Colon (tissue), 2 donors: ENCODE measurements around the gene USP24.
"Not testable (repeated sequence)": the region's sequence is repeated elsewhere in the genome, so short reads cannot be mapped to it uniquely, and the experiment has no call there.

Source experiments
- FAIRE-seq: peaks from 2 replicates; lab custom pipeline; 2012; peaks lifted over from hg19 to GRCh38; lab: Jason Lieb, UNC
- donor health status: control.
- donor health status: control.

Gene USP24

DNA sequence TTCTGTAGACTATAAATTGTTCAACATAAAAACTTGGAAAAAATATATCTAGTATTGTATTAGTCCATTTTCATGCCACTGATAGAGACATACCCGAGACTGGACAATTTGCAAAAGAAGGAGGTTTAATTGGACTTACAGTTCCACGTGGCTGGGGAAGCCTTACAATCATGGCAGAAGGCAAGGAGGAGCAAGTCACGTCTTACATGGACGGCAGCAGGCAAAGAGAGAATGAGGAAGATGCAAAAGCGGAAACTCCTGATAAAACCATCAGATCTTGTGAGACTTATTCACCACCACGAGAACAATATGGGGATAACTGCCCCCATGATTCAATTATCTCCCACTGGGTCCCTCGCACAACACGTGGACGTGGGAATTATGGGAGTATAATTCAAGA, 15.4 kb downstream of the USP24 start:
- not testable (repeated sequence) for FAIRE-seq

DNA sequence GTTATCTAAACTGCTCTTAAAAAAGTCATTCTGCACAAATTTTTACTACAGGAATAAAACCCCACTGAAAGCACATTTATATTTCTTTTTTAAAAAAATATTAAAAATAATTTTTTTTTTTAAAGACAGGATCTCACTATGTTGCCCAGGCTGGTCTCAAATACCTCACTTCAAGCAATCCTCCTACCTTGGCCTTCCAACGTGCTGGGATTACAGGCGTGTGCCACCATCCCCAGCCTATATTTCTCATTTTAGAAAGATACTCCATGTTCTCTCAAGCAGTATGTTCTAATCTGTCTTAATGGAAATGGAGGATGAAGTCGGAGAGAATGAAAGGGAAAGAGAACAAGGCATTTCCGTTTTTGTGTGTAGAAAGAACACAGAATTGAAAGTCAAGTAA, 17.1 kb downstream of the USP24 start:
- no peak for FAIRE-seq

DNA sequence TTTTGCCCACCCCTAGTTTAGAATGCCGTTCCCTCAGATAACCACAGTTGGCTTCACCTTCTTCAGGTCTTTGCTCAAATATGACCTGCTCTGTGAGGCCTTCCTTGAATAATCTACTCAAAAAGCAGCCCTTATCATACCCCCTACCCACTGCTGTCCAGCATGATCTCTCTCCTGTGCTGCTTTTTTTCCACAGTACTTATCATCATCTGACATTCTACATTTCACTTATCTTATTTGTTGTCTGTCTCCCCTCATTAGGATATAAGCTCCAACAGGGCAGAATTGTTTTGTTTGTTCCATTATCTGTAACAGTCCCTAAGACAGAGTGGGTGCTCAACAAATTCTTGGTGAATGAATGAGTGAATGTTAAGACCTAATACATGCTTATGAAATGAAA, 18.1 kb downstream of the USP24 start:
- no peak for FAIRE-seq

DNA sequence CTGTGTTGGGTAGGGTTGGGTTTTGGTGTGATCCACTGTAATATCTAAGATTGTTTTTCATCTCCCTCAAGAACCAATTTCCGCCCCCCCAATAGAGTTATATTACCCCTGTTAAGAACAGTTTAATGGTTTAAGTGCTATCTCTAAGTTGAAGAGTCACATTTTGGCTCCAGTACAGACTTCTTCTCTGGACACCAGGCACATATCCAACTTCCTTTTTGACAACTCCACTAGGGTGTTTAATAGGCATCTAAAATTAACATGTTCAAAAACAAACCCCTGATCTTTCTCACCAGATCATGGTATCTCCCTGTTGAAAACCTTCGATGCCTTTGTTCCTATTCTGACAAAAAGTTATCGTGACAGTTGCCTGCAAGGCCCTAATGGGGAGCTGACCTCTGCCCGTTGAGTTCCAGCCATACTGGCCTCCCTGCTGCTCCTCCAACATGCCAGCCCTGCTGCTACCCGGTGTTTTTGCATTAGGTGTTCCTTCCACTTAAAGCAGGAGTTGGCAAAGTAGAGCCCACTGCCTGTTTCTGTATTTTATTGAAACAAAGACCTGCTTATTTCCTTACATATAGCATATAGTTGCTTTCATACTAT, 18.6 kb downstream of the USP24 start:
- no peak for FAIRE-seq

DNA sequence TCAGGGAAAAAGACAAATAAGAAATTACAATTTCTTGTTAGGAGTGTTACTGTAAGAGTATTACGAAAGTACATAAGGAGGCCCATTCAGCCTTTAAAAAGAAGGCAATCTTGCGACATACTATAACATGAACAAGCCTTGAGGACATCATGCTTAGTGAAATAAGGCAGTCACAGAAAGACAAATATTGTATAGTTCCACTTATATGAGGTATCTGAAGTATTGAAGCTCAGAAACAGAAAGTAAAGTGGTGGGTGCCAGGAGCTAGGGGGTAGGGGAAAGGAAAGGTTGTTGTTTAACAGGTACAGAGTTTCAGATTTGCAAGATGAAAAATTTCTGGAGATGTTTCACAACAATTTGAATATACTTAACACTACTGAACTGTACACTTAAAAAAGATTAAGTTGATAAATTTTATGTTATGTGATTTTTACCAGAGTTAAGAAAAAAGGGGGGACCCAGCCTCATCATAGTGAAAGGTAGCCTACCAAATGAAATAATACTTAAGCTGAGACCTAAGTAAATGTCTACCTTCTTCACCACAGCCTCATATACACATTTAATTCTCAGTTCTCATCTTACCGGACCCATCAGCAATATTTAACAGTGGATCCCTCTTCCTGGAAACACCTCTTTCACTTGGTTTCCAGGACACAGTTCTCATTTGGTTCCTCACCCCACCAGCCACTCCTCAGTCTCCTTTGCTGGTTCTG, 19.5 kb downstream of the USP24 start:
- no peak for FAIRE-seq

DNA sequence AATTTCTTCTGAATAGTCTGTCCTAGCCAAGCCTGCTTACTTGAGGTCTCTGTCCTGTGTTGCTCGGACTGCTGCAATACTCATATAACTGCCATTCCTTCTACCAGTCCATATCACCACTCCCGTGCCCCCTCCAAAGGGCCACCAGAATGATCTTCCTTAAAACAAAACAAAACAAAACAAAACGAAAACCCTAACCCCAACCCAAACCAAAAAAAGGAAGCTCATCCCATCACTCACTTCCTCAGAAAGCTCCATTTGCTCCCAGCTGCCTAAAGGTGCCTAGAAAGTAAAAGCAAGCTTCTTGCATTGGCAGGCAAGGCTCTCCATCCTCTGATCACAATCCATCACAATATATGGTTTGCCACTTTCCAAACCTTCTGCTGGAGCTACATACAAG, 20.3 kb downstream of the USP24 start:
- no peak for FAIRE-seq

DNA sequence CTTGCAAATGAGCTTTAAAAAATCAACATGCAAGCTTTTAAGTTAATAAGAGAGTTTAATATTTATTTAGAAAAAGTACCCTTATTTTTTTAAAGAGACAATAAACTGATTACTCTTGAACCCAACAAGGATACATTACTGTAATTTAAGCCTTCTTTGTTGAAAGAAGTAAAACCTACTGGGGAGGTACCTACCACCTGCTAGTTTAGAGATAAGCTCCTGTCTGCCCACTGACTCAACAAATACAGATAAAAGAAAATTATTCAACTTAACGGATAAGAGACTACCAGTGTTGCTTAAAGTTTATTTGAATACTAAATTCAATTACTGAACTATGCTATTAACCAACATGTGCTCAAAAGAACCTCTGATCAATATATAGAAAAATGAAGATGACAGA, 23.1 kb downstream of the USP24 start:
- no peak for FAIRE-seq

DNA sequence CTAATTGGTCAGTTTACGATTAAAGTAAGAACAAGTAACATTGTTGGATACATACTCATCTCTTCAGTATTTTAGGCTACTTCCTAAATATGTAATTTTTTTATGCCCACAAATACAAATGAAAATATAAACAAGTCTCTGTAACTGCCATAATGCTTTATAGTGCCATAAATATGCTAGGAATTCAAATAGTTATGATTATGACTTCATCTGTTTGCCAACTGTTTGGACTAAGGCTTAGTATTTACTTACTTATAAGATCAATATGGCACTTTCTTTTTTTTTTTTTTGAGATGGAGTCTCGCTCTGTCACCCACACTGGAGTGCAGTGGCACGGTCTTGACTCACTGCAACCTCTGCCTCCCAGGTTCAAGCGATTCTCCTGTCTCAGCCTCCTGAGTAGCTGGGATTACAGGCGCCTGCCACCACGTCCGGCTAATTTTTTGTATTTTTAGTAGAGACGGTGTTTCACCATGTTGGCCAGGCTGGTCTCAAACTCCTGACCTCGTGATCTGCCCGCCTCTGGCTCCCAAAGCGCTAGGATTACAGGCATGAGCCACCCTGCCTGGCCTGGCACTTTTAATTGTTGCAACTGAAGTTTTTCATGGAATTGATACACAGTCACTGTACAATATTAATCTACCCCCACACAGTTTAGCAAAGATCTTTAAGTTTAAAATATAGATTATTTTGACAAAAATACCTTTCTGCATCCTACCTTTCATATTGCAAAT, 23.8 kb downstream of the USP24 start:
- FAIRE-seq, result not testable (repeated sequence)

DNA sequence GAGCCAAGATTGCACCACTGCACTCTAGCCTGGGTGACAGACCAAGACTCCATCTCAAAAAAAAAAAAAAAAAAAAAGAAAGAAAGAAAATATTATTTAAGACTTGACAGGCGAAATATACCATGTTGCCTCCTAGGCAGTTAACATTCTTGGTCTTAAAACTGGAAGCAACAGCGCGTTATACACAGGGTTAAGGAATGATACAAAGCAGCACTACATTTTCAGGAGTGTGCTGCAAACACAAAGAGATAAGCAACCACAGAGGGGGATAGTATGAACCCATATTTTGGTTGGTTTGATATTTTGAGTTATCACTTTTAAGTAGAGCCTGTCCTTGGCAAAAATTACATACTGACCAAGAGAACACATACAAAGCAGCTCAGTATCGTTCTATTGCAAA, 25.1 kb downstream of the USP24 start:
- no peak for FAIRE-seq

DNA sequence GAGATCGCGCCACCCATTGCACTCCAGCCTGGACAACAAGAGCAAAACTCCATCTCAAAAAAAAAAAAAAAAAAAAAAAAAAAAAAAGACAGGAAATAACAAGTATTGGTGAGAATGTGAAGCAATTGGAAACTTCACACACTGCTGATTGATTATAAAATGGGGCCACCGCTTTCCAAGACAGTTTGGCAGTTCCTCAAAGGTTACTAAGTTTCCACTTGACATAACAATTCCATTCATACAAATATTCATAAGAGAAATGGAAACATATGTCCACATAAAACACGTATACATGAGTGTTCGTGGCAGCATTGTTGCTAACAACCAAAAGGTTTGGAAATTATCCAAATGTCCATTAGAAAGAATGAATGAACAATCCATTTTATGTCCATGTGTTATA, 26.3 kb downstream of the USP24 start:
- FAIRE-seq, result no peak

DNA sequence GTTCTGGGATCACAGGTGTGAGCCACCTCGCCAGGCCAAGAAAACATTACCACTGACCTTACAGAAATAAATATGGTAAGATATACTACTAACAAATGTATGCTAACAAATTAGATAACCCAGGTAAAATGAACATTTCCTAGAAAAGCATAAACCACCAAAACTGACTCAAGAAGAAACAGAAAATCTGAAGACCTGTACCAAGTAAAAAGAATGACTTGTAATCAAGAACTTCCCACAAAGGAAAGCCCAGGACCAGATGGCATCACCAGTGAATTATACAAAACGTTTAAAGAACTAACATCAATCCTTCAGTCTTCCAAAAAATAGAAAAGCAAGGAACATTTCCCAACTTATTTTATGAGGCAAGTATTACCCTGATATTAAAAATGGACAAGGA, 29.3 kb downstream of the USP24 start:
- FAIRE-seq, result peak; percentile 28

DNA sequence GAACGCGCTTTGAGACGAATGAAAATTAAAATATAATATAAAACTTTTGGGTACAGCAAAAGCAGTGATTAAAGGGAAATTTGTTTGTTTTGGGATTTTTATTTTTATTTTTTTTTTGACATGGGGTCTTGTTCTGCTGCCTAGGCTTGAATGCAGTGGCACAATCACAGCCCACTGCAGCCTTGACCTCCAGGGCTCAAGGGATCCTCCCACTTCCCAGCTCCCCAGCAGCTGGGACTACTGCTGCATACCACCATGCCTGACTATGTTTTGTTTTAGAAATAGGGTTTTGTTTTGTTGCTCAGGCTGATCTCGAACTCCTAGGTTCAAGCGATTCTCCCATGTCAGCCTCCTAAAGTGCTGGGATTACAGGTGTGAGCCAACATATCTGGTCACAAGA, 30.3 kb downstream of the USP24 start:
- no peak for FAIRE-seq

DNA sequence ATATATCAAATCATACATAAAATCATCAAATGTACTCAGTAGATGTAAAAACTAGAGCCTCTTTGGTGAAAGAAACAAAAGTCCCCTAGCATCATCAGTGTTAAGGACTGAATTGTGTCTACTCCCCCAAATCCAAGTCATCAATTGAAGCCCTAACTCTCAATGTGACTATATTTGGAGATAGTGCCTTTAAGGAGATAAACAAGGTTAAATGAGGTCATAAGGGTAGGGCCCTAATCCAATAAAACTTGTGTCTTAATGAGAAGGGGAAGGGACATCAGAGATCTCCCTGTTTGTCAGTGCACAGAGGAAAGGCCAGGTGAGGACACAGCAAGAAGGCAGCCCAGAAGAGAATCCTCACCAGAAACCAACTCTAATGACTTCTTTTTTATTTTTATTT, 33.5 kb downstream of the USP24 start:
- no peak for FAIRE-seq

DNA sequence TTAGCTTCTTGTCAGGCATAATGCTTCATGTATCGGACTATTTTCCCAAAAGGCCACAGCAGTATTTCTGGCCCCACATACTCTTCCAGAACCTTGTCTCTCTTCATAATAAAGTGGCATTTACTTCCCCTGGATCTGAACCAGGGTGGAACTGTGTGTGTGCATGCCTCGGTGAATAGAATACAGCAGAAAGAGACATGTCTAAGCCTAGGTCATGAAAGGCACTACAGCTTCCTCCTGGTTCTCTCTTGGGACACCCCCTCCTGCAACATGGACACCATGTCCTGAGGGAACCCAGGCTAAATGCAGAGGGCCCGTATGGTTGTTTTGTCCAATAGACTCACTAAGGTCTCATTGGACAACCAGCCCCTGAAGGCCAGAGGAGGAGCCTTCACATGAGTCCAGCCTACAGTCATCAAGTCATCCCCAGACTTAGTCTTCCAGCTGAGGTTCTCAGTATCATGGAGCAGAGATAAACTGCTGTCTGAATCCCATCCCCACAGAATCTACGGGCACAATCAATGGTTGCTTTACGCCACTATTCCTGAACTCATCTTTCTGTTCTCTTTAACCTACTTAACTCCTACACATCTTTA, 35.0 kb downstream of the USP24 start:
- no peak for FAIRE-seq

DNA sequence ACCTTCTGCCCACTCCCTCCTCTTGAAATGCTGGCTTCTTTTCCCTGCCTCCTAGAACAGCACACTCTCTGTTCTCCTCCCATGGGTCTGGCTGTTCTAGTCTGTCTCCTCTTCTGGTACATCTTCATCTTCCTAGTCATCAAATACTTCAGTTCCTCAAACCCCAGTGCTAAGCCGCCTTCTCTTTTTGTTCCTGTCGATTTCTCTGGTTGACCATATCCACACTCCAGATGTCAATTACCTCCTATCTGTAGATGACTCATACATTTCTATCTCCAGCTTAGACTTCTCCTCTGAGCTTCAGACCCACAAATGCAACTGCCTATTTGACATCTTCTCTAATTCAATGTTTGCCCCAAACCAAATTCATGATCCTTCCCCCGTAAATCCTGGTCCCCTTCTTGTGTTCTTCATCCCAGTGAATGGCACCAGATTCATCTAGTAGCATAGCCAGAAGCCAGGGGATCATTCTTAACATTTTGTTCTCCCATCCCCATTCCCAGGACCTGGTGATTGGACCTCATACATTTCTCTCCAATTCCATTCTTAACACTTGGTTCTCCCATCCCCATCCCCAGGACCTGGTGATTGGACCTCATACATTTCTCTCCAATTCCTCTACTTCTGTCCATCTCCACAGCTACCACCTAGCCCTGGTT, 35.9 kb downstream of the USP24 start:
- FAIRE-seq, result no peak

DNA sequence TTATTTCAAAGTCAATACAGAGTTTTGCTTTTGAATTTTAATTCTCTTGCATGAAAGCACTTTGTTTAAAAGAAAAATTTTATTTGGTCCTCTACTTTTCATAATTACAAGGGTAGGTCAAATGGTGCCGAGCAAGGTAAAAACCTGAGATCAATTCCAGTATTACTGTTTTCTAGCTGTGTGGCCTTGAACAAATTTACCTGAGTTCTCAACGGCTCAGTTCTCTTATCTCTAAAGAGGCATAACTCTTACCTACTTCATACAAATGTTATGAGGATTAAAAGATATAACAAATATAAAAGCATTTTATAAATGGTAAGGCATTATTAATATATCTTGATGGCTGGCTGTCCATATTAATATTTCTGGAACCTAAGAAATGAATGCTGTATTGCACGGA, 42.5 kb downstream of the USP24 start:
- FAIRE-seq, result no peak

DNA sequence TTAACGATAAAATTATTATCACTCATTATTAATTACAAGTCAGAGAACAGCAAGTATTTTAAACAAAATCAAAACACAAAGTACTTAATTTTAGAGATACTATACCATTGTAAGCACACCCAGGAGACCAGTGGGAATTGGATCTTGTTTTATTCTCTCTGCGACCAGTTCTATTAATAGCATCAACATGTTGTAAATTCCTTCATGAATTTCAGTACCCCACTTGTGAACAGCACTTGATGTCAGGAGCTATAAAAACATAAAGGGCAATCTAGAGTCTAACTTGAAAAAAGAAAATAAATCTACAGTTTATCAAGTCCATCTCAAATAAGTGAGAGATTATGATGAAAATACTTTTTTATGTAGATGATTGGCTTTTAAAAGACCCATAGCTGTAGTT, 42.9 kb downstream of the USP24 start:
- no peak for FAIRE-seq

DNA sequence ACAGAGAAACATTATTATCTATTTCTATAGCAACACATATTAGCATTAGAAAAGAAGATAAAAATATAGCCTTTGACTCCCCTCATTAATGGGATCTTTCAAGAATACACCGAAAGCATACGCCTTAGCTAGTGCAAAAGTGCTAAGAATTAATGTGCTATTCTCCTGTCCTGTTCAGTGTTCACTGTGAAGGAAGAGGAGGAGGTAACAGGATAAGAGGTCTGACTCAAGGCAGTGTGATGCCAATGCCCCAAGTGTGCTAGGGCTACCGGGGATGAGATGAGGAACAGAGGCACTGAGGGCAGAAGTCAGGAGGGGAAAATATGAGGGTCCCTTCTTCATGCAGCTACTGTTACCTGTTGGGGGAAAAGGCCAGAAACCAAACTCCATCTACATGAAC, 43.5 kb downstream of the USP24 start:
- no peak for FAIRE-seq

DNA sequence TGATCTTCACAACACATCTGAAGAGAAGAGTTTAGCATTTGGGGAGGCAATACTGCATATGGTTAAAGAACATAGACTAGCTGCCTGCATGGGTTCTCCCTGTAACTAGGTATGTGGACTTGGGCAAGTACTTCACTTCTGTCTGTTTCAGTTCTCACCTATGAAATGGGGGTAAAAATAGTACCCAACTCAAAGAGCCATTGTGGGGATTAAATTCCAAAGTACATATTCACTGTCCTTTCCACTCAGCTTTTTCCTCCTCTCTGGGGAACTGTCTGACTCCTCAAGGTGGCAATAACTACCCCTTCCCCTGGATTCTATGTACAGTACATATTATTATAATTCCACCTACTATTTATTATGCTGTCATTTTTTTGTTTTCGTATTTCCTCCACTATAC, 44.7 kb downstream of the USP24 start:
- FAIRE-seq, result no peak

DNA sequence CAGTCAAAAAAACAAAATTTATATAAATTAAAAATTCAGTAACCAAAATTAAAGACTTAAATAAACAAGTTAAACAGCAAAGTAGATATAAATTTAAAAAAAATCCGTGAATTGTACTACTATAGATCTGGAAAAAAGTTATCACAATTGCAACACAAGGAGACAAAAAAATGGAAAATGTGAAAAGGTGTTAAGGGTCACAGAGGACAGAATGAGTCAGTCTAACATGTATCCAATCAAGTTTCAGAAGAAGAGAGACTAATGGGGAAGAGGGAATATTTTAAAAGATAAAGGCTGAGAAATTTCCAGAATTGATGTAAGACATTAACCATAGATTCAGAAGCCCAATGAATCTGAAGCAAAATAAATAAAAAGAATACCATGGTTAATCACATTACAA, 46.0 kb downstream of the USP24 start:
- no peak for FAIRE-seq

DNA sequence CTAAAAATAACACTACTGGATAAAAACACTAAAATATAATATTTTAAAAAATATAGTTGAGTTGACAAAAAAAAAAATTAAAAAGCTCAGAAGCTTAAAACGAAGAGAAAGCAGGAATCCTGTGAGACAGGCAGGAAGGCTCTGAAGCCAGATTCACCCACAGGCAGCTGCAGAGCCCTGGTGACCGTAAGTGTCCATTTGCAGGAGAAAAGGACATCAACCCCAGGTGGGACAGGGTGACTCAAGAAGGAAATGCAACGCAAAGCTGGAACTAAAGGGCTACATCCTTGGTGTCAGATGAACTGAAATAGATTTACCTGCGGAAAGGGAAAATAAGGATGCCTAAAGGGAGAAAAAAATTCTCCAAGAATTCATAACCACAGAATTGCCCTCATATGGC, 46.8 kb downstream of the USP24 start:
- FAIRE-seq, result no peak

DNA sequence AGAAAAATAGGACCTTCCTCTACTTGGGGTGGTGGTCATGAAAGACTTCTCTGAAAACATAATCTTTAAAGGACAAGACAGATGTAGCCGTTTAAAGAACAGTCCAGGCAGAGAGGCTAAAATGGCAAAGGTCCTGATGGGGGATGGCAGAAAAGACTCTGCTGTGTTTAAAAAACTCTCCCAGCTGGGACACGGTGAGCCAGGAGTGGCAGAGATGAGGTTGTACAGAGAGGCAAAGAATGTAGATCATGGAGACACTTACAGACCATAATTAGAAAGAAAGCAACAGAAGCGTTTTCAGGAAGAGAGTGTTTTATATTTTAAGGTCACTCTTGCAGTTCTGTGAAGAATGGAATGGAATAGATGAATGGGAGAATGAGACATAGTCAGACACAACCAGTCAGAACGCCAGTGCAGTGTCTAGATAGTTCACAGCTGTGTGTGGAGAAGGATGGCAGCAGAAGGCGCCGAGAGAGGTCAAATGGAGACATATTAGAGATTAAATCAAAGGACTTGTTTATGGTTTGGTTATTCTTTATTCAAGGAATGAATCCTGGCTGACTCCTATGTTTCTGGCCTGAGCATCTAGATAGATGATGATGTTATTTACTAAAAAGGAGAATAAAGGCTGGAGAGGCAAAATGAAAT, 47.8 kb downstream of the USP24 start:
- FAIRE-seq, result no peak
